DMS79 (cell line): ENCODE data around the gene SRCIN1.
"Not testable (repeated sequence)": the region's sequence is repeated elsewhere in the genome, so short reads cannot be mapped to it uniquely, and the experiment has no call there.

Source experiments
- DNase-seq: peaks from one replicate; lab custom pipeline; 2025; lab: John Stamatoyannopoulos, UW

The SRCIN1 gene

DNA sequence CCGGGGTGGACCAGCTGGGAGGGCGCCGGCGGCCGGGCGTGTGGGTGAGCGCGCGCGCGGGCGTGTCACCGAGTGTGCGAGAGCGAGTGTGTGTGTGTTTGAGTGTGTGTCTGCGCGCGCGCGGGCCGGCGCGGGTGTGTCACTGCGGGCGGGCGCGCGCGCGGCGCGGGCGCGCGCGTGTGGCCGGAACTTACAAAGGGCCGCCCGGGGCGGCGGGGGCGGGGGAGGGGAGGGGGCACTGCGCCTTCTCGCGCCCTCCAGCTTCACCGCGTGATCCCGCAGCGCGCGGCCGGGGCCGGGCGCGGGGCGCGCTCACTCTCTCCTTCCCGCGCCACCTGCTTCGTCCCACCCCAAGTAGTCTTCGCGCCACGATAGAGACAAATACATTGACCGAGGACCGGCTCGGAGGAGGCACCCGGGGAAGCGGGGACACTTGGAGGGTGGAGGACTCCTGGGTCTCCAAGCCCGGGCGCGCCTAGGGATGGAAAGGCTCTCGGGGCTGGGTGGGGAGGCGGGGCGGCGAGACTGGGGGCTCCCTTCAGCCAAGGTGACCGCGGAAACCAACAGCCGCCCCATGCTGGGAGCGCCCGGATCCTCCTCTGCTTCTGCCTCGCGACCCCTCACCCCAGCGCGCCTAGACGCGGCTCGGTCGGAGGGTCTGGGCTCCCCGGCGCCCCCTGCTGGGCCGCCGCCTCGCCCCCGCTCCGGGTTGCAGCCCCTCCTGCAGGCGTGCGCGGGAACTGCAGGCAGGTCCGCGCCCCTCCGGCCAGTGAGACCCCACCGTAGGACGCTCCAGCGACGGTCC lies at the start of gene SRCIN1:
Gene SRCIN1 (minus strand): TSS at position 112 of the 805 bp plus-strand sequence. CDS start 247 bp downstream, outside the sequence.
- peak; percentile 55 for DNase-seq

DNA sequence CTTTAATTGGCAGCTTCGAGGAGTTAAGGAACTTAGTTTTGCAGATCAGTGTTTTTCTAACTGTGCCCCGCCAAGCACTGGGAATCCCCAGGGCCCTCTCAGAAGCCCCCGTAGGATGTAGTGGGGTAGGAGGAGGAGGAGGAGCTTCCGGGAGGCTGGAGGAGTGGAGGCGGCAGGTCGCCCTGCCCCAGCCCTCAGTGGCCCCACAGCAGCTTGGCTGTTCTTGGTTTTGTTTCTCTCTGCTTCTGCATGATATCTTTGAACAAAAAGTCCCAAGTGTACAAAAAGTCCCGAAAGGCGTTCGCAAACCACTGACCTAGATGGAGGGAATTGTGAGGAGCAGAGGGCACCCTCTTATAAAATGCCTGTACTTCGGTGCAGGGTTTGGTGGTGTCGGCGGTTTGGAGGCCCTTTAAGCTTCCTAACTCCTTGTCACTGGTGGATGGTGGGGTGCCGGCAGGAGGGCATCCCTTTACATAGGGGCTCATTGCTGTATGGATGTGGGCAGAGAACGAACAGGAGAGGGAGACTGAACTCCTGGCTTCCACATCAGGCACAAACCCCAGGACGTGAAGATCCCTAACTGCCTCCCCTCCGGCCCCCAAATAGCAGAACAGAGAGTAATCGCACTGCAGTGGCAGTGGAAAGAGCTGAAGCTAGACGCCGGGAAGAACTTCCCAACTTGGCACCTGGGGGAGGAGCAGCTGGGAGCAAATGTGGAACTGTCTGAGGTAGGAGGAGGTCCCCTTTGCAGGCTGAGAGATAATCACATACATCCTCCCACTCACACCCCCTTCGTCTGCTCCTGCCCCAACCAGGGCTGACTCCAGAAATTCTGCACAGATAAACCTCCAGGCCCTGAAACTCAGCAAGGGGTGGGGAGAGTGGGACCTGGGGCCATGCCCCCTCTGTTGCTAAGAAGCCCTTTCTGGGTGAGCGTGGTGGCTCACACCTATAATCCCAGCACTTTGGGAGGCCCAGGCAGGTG lies 49.0 kb upstream of the SRCIN1 start:
- no peak for DNase-seq

DNA sequence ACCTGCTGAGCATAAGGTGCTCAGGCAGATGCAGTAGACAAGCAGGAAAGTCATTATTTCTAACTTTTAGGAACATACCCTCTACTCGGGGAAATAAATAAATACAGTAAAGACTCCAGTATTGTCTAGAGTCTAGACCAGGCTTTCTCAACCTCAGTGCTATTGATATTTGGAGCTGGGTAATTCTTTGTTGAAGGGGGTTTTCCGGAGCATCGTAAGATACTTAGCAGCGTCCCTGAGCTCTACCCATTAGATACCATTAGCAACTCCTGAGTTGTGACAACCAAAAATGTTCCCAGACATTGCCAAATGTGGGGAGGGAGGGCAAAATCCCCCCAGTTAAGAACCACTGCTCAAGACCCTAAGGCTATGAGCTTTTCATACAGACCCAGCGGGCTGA lies 47.9 kb upstream of the SRCIN1 start:
- no peak for DNase-seq

- DNase-seq: no peak
Observed at GRCh38 chr17:38653230-38653629, 47.5 kb upstream of the SRCIN1 start.

GRCh38 chr17:38650653-38651173 lies 45.0 kb upstream of the SRCIN1 start:
- not testable (repeated sequence) for DNase-seq

DNA sequence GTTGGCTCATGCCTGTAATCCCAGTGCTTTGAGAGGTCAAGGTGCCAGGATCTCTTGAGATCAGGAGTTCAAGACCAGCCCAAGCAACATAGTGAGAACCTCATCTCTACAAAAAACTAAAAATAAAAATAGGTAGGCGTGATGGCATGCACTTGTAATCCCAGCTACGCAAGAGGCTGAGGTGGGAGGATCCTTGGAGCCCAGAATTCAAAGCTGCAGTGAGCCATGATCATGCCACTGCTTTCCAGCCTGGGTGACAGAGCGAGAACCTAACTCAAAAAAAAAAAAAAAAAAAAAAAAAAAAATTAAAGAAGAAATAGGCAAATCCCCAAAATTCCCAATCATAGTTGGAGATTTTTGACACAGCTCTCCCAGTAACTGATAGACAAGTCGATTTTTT lies 32.2 kb upstream of the SRCIN1 start:
- no peak for DNase-seq

DNA sequence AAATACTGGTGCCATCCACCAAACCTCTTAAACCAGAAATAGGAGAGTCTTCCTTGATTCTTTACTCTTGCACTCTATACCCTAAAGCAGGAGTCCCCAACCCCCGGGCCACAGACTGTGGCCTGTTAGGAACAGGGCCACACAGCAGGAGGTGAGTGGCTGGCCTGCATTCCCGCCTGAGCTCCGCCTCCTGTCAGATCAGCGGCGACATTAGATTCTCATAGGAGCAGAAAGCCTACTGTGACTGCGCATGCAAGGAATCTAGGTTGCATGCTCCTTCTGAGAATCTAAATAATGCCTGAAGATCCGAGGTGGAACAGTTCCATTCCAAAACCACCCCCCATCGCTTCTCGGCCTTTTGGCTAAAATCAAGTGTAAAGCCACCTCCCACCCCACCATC lies 30.3 kb upstream of the SRCIN1 start:
- DNase-seq: no peak

- DNase-seq: no peak
Observed at GRCh38 chr17:38632334-38632733, 26.6 kb upstream of the SRCIN1 start.

- peak; percentile 40 for DNase-seq
Observed at GRCh38 chr17:38628441-38628840, 22.7 kb upstream of the SRCIN1 start.

- DNase-seq: no peak
Observed at GRCh38 chr17:38627957-38628356, 22.2 kb upstream of the SRCIN1 start.

DNA sequence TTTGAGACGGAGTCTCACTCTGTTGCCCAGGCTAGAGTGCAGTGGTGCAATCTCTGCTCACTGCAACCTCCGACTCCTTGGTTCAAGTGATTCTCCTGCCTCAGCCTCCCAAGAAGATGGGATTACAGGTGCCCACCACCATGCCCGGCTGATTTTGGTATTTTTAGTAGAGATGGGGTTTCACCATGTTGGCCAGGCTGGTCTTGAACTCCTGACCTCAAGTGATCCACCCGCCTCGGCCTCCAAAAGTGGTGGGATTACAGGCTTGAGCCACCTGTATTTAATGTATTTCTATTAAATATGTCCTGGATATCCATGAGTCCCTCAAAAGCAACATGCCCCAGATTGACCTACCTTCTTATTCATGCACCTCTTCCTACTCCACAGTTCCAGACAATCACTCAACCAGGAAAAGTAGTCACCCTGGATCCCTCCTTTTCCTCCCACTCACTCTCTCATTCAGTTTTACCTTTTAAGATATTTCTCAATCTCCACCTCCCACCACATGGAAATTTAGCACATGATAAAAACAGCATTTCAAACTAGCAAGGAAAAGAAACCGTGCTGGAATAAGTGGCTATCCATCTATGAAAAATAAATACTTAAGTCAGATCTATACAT lies 21.0 kb upstream of the SRCIN1 start:
- not testable (repeated sequence) for DNase-seq

GRCh38 chr17:38625482-38625881 lies 19.7 kb upstream of the SRCIN1 start:
- DNase-seq: no peak

DNA sequence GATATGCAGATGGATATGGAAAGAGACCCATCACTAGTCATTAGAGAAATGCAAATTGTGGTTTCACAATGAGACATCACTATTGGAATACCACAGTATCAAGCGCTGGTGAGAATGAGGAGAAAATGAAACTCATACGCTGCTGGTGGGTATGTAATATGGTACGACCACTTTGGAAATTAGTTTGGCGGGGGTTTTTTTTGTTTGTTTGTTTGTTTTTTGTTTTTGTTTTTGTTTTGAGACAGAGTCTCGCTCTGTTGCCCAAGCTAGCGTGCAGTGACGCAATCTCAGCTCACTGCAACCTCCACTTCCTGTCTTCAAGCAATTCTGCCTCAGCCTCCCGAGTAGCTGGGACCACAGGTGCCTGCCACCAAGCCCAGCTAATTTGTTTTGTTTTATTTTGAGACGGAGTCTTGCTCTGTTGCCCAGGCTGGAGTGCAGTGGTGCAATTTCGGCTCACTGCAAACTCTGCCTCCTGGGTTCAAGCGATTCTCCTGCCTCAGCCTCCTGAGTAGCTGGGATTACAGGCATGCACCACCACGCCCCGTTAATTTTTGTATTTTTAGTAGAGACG lies 19.1 kb upstream of the SRCIN1 start:
- DNase-seq: not testable (repeated sequence)

- no peak for DNase-seq
Observed at GRCh38 chr17:38621538-38621937, 15.8 kb upstream of the SRCIN1 start.

- no peak for DNase-seq
Observed at GRCh38 chr17:38620551-38621277, 15.0 kb upstream of the SRCIN1 start.

DNA sequence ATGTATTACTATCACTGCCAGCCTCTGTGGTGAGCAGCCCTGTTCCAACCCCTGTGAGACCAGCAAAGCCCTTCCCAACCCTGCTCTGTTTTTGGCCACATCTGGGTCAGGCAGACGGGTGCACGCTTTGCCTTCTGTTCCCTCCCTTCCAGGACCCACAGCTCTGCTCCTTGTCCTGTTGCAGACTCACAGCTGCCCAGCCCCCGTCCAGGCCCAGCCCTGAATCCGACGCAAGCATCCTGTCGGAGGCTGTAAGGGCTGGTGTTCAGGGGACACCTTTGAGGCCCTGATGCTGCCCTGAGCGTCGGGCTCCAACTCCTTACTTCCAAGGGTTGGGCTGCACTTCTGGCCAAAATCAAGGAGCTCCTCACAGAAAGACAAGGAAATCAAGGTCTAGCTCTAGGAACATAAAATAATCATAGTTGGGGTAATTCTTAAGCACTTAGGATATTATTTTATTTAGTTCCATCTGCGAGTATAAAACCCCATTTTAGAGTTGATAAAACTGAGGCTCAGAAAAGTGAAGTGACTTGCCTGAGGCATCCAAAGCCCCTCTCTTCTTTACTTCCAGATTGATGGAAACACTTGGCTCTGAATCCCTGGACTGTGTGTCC lies 14.3 kb upstream of the SRCIN1 start:
- DNase-seq: no peak

GRCh38 chr17:38619451-38619795 lies 13.7 kb upstream of the SRCIN1 start:
- DNase-seq: no peak

GRCh38 chr17:38617967-38618760 lies 12.4 kb upstream of the SRCIN1 start:
- DNase-seq: no peak

GRCh38 chr17:38617074-38617860 lies 11.5 kb upstream of the SRCIN1 start:
- no peak for DNase-seq
